H9 (cell line): ENCODE data around the gene SAP25. TPM values are rescaled to one million over a fixed set of nuclear protein-coding genes. Genes with fewer than 3 reads are reported as not detected.
A peak's percentile ranks its signal among the peaks of the same experiment; 100 is the strongest.
"Not testable (repeated sequence)": the region's sequence is repeated elsewhere in the genome, so short reads cannot be mapped to it uniquely, and the experiment has no call there.

Experiments
- DNase-seq: peaks from one replicate; pipeline ENCODE4 v3.0.0-alpha.2; 2017
- H2AFZ ChIP-seq: one replicate; pipeline ENCODE4 v1.6.1; 2013; ENCODE audit warnings: mild to moderate bottlenecking, low read length, control low read depth, moderate library complexity
- H2AK5ac ChIP-seq: 2 replicates; pipeline ENCODE4 v1.6.1; 2013; ENCODE audit warnings: low read length, control low read depth, mixed read lengths; ENCODE audit not compliant: insufficient read length
- H2BK120ac ChIP-seq: one replicate; pipeline ENCODE4 v1.6.1; 2013; ENCODE audit warnings: low read depth, mild to moderate bottlenecking, low read length, control low read depth, inconsistent platforms; ENCODE audit not compliant: poor library complexity, severe bottlenecking
- H2BK12ac ChIP-seq: 2 replicates; pipeline ENCODE4 v1.6.1; 2013; ENCODE audit warnings: low read length, control low read depth, mixed read lengths, low read depth; ENCODE audit not compliant: insufficient read length
- H2BK15ac ChIP-seq: 2 replicates; pipeline ENCODE4 v1.6.1; 2013; ENCODE audit warnings: low read depth, low read length, control low read depth
- H2BK20ac ChIP-seq: one replicate; pipeline ENCODE4 v1.6.1; 2013; ENCODE audit warnings: low read depth, mild to moderate bottlenecking, low read length, control low read depth, inconsistent platforms; ENCODE audit not compliant: poor library complexity, severe bottlenecking
- H2BK5ac ChIP-seq: 2 replicates; pipeline ENCODE4 v1.6.1; 2013; ENCODE audit warnings: low read length, control low read depth, mixed read lengths; ENCODE audit not compliant: insufficient read length
- H3K14ac ChIP-seq: 2 replicates; pipeline ENCODE4 v1.6.1; 2013; ENCODE audit warnings: low read length, control low read depth; ENCODE audit not compliant: insufficient read depth
- H3K18ac ChIP-seq: 2 replicates; pipeline ENCODE4 v1.6.1; 2013; ENCODE audit warnings: low read depth, mild to moderate bottlenecking, mixed read lengths, low read length, control low read depth; ENCODE audit not compliant: insufficient read length
- H3K23ac ChIP-seq: 2 replicates; pipeline ENCODE4 v1.6.1; 2013; ENCODE audit warnings: low read length, control low read depth, mixed read lengths, low read depth; ENCODE audit not compliant: insufficient read length
- H3K23me2 ChIP-seq: 2 replicates; pipeline ENCODE4 v1.6.1; 2013; ENCODE audit warnings: low read depth, mild to moderate bottlenecking, mixed read lengths, low read length, control low read depth; ENCODE audit not compliant: insufficient read length, poor library complexity, severe bottlenecking
- H3K27ac ChIP-seq: 2 replicates; pipeline ENCODE4 v1.5.1; 2013; ENCODE audit warnings: low read length, control low read depth, mixed read lengths, low read depth; ENCODE audit not compliant: insufficient read length
- H3K27me3 ChIP-seq: 2 replicates; pipeline ENCODE4 v1.6.1; 2013; ENCODE audit warnings: low read length, control low read depth, inconsistent platforms; ENCODE audit not compliant: insufficient read depth
- H3K4ac ChIP-seq: 2 replicates; pipeline ENCODE4 v1.6.1; 2013; ENCODE audit warnings: low read depth, mild to moderate bottlenecking, control low read depth, inconsistent platforms, low read length, moderate library complexity
- H3K4me1 ChIP-seq: 2 replicates; pipeline ENCODE4 v1.6.1; 2013; ENCODE audit warnings: low read length, control low read depth, inconsistent platforms; ENCODE audit not compliant: insufficient read depth
- H3K4me2 ChIP-seq: 2 replicates; pipeline ENCODE4 v1.6.1; 2013; ENCODE audit warnings: low read length, control low read depth, mixed read lengths; ENCODE audit not compliant: insufficient read length, insufficient read depth
- H3K56ac ChIP-seq: 2 replicates; pipeline ENCODE4 v1.6.1; 2013; ENCODE audit warnings: low read depth, mild to moderate bottlenecking, mixed read lengths, low read length, control low read depth; ENCODE audit not compliant: insufficient read length
- H3K79me1 ChIP-seq: 2 replicates; pipeline ENCODE4 v1.6.1; 2013; ENCODE audit warnings: low read depth, mild to moderate bottlenecking, moderate library complexity, low read length, control low read depth, inconsistent platforms; ENCODE audit not compliant: insufficient read depth, poor library complexity, severe bottlenecking
- H3K79me2 ChIP-seq: 2 replicates; pipeline ENCODE4 v1.6.1; 2013; ENCODE audit warnings: low read length, control low read depth, inconsistent platforms; ENCODE audit not compliant: insufficient read depth
- H3K9ac ChIP-seq: 2 replicates; pipeline ENCODE4 v1.6.1; 2013; ENCODE audit warnings: low read length, control low read depth, mixed read lengths; ENCODE audit not compliant: insufficient read length; ENCODE audit errors: extremely low read depth
- H3K9me3 ChIP-seq: one replicate; pipeline ENCODE4 v1.6.1; 2013; ENCODE audit warnings: low read depth, low read length, inconsistent platforms; ENCODE audit not compliant: control insufficient read depth
- H3T11ph ChIP-seq: one replicate; pipeline ENCODE4 v1.6.1; 2013; ENCODE audit warnings: mild to moderate bottlenecking, low read length, control low read depth, inconsistent platforms
- H4K20me1 ChIP-seq: one replicate; pipeline ENCODE4 v1.6.1; 2013; ENCODE audit not compliant: control insufficient read depth, insufficient read length, insufficient read depth
- H4K5ac ChIP-seq: 2 replicates; pipeline ENCODE4 v1.6.1; 2013; ENCODE audit warnings: low read depth, mild to moderate bottlenecking, mixed read lengths, low read length, control low read depth; ENCODE audit not compliant: insufficient read length
- H4K8ac ChIP-seq: replicated peaks from 2 replicates; pipeline ENCODE4 v1.6.1; 2013; ENCODE audit warnings: low read length, control low read depth, mixed read lengths, low read depth; ENCODE audit not compliant: insufficient read length
- H4K91ac ChIP-seq: 2 replicates; pipeline ENCODE4 v1.6.1; 2013; ENCODE audit warnings: low read depth, mild to moderate bottlenecking, moderate library complexity, mixed read lengths, low read length, control low read depth; ENCODE audit not compliant: insufficient read length
- H3K27ac Mint-ChIP-seq, 3 experiments: 2 replicates in 2 of 3; 3 replicates in 1 of 3; pipeline ENCODE4 v1.8.0; 2020 to 2021; ENCODE audit warnings: mixed read lengths in 3 of 3, mild to moderate bottlenecking in 1 of 3, moderate library complexity in 1 of 3
- H3K27me3 Mint-ChIP-seq: 2 replicates; pipeline ENCODE4 v1.8.0; 2021; ENCODE audit warnings: low read depth, mild to moderate bottlenecking, moderate library complexity, mixed read lengths
- H3K36me3 Mint-ChIP-seq, 3 experiments: 2 replicates in 2 of 3; 3 replicates in 1 of 3; pipeline ENCODE4 v1.8.0; 2020 to 2021; ENCODE audit warnings: low read depth in 3 of 3, mixed read lengths in 3 of 3; ENCODE audit not compliant: insufficient read depth in 1 of 3
- H3K4me1 Mint-ChIP-seq, 2 experiments: 2 replicates each; pipeline ENCODE4 v1.8.0; 2020; ENCODE audit warnings: mixed read lengths in 2 of 2
- H3K4me3 Mint-ChIP-seq, 2 experiments: 2 replicates in 1 of 2; 3 replicates in 1 of 2; pipeline ENCODE4 v1.8.0; 2020 to 2021; ENCODE audit warnings: mild to moderate bottlenecking in 2 of 2, mixed read lengths in 2 of 2, moderate library complexity in 1 of 2
- H3K9me3 Mint-ChIP-seq, 2 experiments: 2 replicates in 1 of 2; 3 replicates in 1 of 2; pipeline ENCODE4 v1.8.0; 2020; ENCODE audit warnings: mild to moderate bottlenecking in 2 of 2, mixed read lengths in 2 of 2, moderate library complexity in 1 of 2
- CTCF ChIP-seq: fragments of 200-600 bp; sonication (generic); conservative IDR thresholded peaks from 3 replicates; pipeline ENCODE4 v1.8.0; 2021; ENCODE audit warnings: antibody characterized with exemption, mild to moderate bottlenecking
- WGBS: extraction: QIAGEN DNeasy Blood & Tissue Kit; methylation state at CpG from one replicate; pipeline ENCODE4 v1.1.7; 2013; ENCODE audit warnings: missing lambda C conversion rate, low lambda C conversion rate, mixed read lengths; ENCODE audit not compliant: insufficient read length; ENCODE audit errors: extremely low coverage; 5-methylcytosine and 5-hydroxymethylcytosine counted together
- total RNA-seq: library from RNA; stranded (reverse); gene quantifications from 2 replicates; pipeline ENCODE4 v1.2.1, GENCODE V29; 2021

Gene SAP25
- total RNA-seq, 1 experiment from 2014 or later = 4.2 TPM

- Histone ChIP-seq H2BK20ac (no peak overlapping the region), H2AK5ac (no peak overlapping the region), H3K4me2 (peak overlapping the region; percentile 83), H4K8ac (no peak overlapping the region), H3K9me3 (no peaks in the 10 kb centered on the region), H3K27ac (no peak overlapping the region), H3K79me2 (no peaks in the 10 kb centered on the region), H4K5ac (no peak overlapping the region), H3K79me1 (no peaks in the 10 kb centered on the region), H4K20me1 (no peaks in the 10 kb centered on the region), H2BK15ac (no peak overlapping the region), H3K14ac (no peak overlapping the region), H3K56ac (no peak overlapping the region), H3T11ph (no peak overlapping the region), H4K91ac (no peak overlapping the region), H2BK120ac (no peak overlapping the region), H3K27me3 (no peaks in the 10 kb centered on the region; the same call in 1 of the 2 replicates), H3K4ac (no peak overlapping the region), H2BK5ac (no peak overlapping the region), H3K23me2 (peaks cover 11% of the 10 kb centered on the region), H2BK12ac (no peak overlapping the region), H3K23ac (no peak overlapping the region), H3K9ac (peak overlapping the region; percentile 8), H3K18ac (no peak overlapping the region), H3K4me1 (peaks cover 3% of the 10 kb centered on the region; the same call in 1 of the 2 replicates), H2AFZ (peak overlapping the region; percentile 1)
- no peak for TF ChIP-seq CTCF
- H3K4me1 Mint-ChIP-seq = peaks cover 34 to 40% of the 10 kb centered on the region in 2 experiments
- no peaks in the 10 kb centered on the region for H3K36me3 Mint-ChIP-seq
- DNase-seq = no peak
- WGBS = no CpG with 5 or more reads among the region's 8 CpGs
- peaks cover 25% of the 10 kb centered on the region for H3K27me3 Mint-ChIP-seq
- H3K27ac Mint-ChIP-seq = peak overlapping the region in 2 of 3 experiments; percentile 19 to 50; a peak in 4 of 7 replicates
- peak overlapping the region; percentile 79 to 88 for H3K4me3 Mint-ChIP-seq
- no peaks in the 10 kb centered on the region; a peak in 1 of 5 replicates for H3K9me3 Mint-ChIP-seq
These were observed 35.4 kb downstream of the SAP25 start for GRCh38 chr7:100538348-100538653.

- not testable (repeated sequence) for H3K27ac ChIP-seq, H3K18ac ChIP-seq, H2BK15ac ChIP-seq, H4K91ac ChIP-seq, H3K4me1 ChIP-seq, H3K79me1 ChIP-seq, DNase-seq, H3K56ac ChIP-seq, H3K23ac ChIP-seq, H2BK20ac ChIP-seq, H2BK120ac ChIP-seq, H3K4me3 Mint-ChIP-seq, H3K14ac ChIP-seq, H3K4ac ChIP-seq, H3K9me3 ChIP-seq, H3K79me2 ChIP-seq, H3K36me3 Mint-ChIP-seq, H3K27me3 ChIP-seq, H2AFZ ChIP-seq, H4K8ac ChIP-seq, H2AK5ac ChIP-seq, H2BK12ac ChIP-seq, H3K4me2 ChIP-seq, H4K20me1 ChIP-seq, H4K5ac ChIP-seq, H3K27ac Mint-ChIP-seq, H2BK5ac ChIP-seq, H3K9ac ChIP-seq, H3T11ph ChIP-seq, H3K9me3 Mint-ChIP-seq
- WGBS = no CpG with 5 or more reads among the region's 2 CpGs
- H3K23me2 ChIP-seq = peaks cover 11% of the 10 kb centered on the region
- H3K27me3 Mint-ChIP-seq = peaks cover 28% of the 10 kb centered on the region
- peaks cover 22 to 24% of the 10 kb centered on the region in 2 experiments for H3K4me1 Mint-ChIP-seq
These were observed 37.0 kb downstream of the SAP25 start for GRCh38 chr7:100536695-100537094.
